Activated CD8-positive, alpha-beta memory T cell treated with anti-CD3 and anti-CD28 coated beads, Interleukin-2, amount 50 U/mL, for 24 hours (primary cell): ENCODE data around the gene IP6K1.
"Not testable (repeated sequence)": the region's sequence is repeated elsewhere in the genome, so short reads cannot be mapped to it uniquely, and the experiment has no call there.

ENCODE experiments used
- DNase-seq: peaks from one replicate; pipeline ENCODE4 v3.0.0-alpha.2; 2020; ENCODE audit errors: extremely low read depth

The IP6K1 gene

GRCh38 chr3:49794431-49794830, 8.1 kb upstream of the IP6K1 start:
- DNase-seq: no peak

DNA sequence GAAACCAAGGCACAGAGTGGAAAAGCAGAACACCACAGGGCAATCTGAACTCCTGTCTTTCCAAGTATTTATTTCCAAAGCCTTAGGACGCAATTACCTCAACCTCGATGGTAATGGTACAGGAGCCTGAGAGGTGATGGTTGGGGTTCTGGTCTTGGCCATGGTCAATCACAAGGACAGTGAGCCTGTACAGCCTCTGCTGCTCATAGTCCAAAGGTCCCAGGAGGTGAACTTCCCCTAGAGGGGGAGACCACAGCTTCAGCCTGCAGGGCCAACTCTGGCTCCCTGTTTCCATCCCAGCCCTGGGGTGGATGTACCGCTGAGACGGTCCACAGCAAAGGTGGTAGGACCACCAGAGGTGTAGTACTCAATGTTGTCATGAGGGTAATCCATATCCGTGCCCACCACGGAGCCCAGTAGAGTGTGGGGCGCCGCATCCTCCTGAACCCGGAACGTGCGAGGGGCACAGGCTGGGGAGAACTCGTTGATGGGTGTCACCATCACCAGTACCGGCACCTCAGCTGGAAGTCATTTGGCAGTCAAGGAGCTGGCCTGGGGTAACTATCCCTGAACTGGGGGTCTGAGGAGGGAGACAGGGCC, 7.2 kb upstream of the IP6K1 start:
- DNase-seq: no peak

GRCh38 chr3:49792371-49793150, 6.2 kb upstream of the IP6K1 start:
- DNase-seq: no peak

DNA sequence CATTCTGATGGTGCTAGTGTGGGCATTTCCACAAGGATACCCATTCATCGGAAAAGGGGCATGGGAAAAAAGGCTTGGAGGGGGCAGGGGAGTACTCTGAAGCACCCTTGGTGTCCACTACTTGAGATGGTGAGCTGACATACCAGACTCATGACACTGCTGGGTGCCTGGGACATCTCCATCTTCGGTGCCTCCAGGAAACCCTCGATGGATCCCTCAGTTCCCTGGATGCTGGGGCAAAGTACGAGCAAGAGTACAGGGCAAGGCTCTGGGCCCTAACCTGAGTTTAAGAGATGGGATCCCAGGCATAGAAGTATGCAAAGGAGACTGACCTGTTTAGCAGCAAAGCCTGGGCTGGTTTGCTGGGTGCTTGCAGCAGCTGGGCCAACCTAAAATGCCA, 5.2 kb upstream of the IP6K1 start:
- DNase-seq: no peak

DNA sequence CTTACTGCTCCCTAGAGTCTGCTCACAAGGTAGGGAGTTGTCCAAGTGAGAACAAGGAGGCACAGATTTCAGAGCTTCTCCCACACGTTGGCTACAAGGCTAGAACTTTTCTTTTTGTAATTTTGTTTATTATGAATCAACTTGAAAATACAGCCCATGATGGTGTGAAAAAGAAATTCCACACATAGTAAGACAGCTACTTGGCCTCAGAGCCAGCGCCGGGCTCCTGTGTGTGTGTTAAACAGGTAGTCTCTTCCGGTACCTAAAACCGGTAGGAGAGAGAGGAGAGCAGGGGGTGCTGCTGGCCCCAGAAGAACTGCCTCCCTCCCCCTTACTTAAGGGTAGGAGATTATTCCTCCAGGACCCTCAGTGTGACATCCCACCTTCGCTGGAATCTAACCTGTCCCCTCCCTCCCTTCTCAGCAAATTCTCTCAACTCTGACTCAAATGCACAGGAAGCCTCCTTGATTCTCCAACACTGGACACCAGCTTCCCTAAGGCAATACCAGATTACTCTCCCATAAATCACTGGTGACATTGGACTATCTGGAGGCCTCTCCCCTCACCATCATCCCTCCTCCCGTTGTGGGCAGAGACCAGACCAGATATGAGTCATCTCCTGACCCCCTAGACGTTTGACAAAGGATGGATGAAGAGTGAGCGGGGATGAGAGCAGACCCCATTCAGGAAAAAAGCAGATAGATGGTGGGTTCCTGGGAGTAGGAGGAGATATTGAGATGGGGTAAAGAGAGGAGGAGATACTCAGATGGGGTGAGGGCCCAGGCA, 4.5 kb upstream of the IP6K1 start:
- DNase-seq: no peak

GRCh38 chr3:49788056-49788455, 1.7 kb upstream of the IP6K1 start:
- DNase-seq: no peak

- DNase-seq: no peak
Measured at GRCh38 chr3:49787536-49787935, 1.2 kb upstream of the IP6K1 start.

DNA sequence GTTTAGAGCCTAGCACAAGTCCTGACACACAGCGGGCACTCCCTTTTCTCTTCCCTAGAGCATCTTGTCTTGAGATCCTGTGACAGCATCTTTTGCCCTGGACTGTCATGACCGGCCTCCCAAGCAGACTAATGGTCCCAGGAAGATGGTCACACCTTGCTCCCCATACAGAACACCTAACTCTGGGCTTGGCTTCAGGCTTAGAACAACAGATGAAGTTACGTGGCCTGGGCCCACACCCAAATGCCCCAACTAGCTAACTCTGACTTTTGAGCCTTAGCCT, 781 bp upstream of the IP6K1 start:
- DNase-seq: no peak

GRCh38 chr3:49785565-49786356, 581 bp downstream of the IP6K1 start:
- DNase-seq: no peak

GRCh38 chr3:49782277-49782676, 4.1 kb downstream of the IP6K1 start:
- not testable (repeated sequence) for DNase-seq

DNA sequence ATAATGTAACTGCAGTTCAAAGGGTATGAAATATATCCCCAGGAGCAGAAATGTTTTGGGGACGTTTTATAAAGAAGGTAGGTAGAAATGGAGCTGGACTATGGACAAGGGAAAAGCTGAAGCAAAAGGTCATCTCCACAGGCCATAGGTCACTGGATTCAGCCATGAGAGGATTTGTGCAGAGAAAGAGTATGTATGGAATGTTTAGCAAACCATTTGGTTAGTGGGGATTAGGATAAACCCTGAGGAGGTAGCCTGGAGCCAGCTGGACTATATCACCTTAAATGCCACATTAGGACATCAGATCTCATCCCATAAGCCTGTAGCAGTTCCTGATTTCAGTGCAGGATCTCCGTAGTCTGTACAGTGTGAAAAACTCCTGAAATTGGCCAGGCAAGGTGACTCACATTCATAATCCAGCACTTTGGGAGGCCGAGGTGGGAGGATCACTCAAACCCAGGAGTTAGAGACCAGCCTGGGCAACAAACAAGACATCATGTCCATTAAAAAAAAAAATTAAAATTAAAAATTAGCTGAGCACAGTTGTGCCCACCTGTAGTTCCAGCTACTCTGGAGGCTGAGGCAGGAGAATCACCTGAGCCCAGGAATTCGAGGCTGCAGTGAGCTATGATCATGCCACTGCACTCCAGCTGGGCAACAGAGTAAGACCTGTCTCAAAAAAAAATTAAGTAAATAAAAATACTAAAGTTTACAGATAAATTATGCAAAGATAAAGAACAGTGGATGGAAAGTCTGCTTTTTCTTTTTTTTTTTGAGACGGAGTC, 4.7 kb downstream of the IP6K1 start:
- DNase-seq: no peak

DNA sequence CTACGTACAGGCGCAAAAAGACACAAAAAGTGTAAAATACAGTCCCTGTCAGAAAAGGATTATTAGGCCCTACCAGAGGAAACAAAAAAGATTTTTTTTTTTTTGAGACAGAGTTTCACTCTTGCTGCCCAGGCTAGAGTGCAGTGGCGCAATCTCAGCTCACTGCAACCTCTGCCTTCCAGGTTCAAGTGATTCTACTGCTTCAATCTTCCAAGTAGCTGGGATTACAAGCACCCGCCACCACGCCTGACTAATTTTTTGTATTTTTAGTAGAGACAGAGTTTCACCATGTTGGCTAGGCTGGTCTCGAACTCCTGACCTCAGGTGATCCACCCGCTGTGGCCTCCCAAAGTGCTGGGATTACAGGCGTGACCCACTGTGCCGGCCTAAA, 5.4 kb downstream of the IP6K1 start:
- DNase-seq: not testable (repeated sequence)

- no peak for DNase-seq
Measured at GRCh38 chr3:49780080-49780974, 6.0 kb downstream of the IP6K1 start.

GRCh38 chr3:49779358-49780079, 6.8 kb downstream of the IP6K1 start:
- no peak for DNase-seq

- not testable (repeated sequence) for DNase-seq
Measured at GRCh38 chr3:49776101-49776500, 10.2 kb downstream of the IP6K1 start.

GRCh38 chr3:49775538-49775937, 10.8 kb downstream of the IP6K1 start:
- DNase-seq: no peak

GRCh38 chr3:49772703-49773102, 13.6 kb downstream of the IP6K1 start:
- no peak for DNase-seq

DNA sequence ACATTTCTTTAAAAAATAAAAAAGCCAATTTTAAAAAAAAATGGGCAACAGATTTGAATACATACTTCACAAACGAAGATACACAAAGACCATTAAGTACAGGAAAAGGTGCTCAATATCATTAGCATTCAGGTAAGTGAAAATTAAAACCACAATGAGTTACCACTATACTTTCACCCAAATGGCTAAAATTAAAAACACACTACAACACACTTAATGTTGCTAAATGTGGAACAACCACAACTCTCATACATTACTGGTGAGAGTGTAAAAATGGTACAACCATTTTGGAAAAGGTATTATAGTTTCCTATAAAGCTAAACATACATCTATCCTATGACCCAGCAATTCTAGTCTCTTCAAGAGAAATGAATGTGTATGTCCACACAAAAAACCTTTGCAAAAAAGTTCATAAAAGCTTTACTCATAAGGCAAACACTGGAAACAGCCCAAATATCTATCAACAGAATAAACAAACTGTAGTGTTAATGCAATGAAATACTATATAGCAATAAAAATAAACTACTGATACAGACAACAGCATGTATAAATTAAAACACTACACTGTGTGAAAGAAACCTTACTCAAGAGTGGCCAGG, 14.9 kb downstream of the IP6K1 start:
- DNase-seq: no peak

GRCh38 chr3:49769926-49770325, 16.4 kb downstream of the IP6K1 start:
- DNase-seq: no peak
